Melanocyte of skin (primary cell): ENCODE measurements around the gene PTTG1IP. TPM values are rescaled to one million over a fixed set of nuclear protein-coding genes. Genes with fewer than 3 reads are reported as not detected.

Experiments
- total RNA-seq, 2 donors: library from RNA; depleted of rRNA; stranded (reverse); fragments of >200 nt; gene quantifications; 2 replicates each; pipeline ENCODE4 v1.2.3, GENCODE V29; 2012

Gene PTTG1IP
- total RNA-seq, result 100 to 1,000 TPM; 254 to 261 TPM

GRCh38 chr21:44873356-44874239 lies at the start of gene PTTG1IP:
TSS of gene PTTG1IP (minus strand) at chr21:44873690. CDS start at chr21:44873616, 74 bp downstream.

GRCh38 chr21:44920694-44921604 lies 47.5 kb upstream of the PTTG1IP start, which contains the start of gene ITGB2:
TSS of gene ITGB2 (minus strand) at chr21:44920899. CDS start at chr21:44910782, 10,117 bp downstream.

GRCh38 chr21:44817914-44818639 lies 55.4 kb downstream of the PTTG1IP start, which contains the start of gene SUMO3:
TSS of gene SUMO3 (minus strand) at chr21:44818062. CDS start at chr21:44817968, 94 bp downstream.

GRCh38 chr21:44801468-44802395 lies 71.8 kb downstream of the PTTG1IP start, which contains the start of gene UBE2G2:
TSS of gene UBE2G2 (minus strand) at chr21:44801820. CDS start at chr21:44801748, 72 bp downstream.

Other genes with a start within 250 kb of the PTTG1IP start
- gene KRTAP10-9, start 246.6 kb downstream of the PTTG1IP start, total RNA-seq, result not detected
- not detected for gene KRTAP10-10, start 236.3 kb downstream of the PTTG1IP start, total RNA-seq
- gene KRTAP10-11, start 227.3 kb downstream of the PTTG1IP start, total RNA-seq, result not detected
- not detected for gene KRTAP12-4, start 219.0 kb downstream of the PTTG1IP start, total RNA-seq
- not detected for gene KRTAP12-3, start 215.8 kb downstream of the PTTG1IP start, total RNA-seq
- gene KRTAP12-2, start 206.8 kb downstream of the PTTG1IP start, total RNA-seq, result not detected
- gene KRTAP12-1, start 191.5 kb downstream of the PTTG1IP start, total RNA-seq, result not detected
- not detected for gene KRTAP10-12, start 176.5 kb downstream of the PTTG1IP start, total RNA-seq
- not detected for gene TSPEAR, start 162.1 kb downstream of the PTTG1IP start, total RNA-seq
- 100 to 1,000 TPM in 1 of 2 donors, 10 to 100 TPM in 1; 88.1 to 144 TPM for gene UBE2G2, start 71.9 kb downstream of the PTTG1IP start, total RNA-seq
- gene SUMO3, start 55.6 kb downstream of the PTTG1IP start, total RNA-seq, result 10 to 100 TPM; 70.2 to 90.6 TPM
- under 1 TPM in 1 of 2 donors, not detected in 1; under 0.01 TPM for gene ITGB2, start 47.2 kb upstream of the PTTG1IP start, total RNA-seq
- 10 to 100 TPM; 13.4 to 31.3 TPM for gene SLX9, start 66.3 kb upstream of the PTTG1IP start, total RNA-seq
- gene ADARB1, start 200.9 kb upstream of the PTTG1IP start, total RNA-seq, result 10 to 100 TPM in 1 of 2 donors, 1 to 10 TPM in 1; 8.0 to 10.7 TPM